Heart right ventricle (tissue), 16 donors: Measurements from ENCODE around the gene TRIM47. TPM values are rescaled to one million over a fixed set of nuclear protein-coding genes. Genes with fewer than 3 reads are reported as not detected.

Experiments
- ATAC-seq, 8 donors: fragments of 200-7000 bp; cut with Tn5 transposase; one replicate each; pipeline ENCODE4 v1.9.1; 2020; ENCODE audit warnings: mild to moderate bottlenecking in 8 of 8, moderate library complexity in 8 of 8, moderate number of reproducible peaks in 1 of 8
- DNase-seq, 2 donors: peaks; one replicate each; pipeline ENCODE4 v3.0.0-alpha.2; 2020
- H3K27ac ChIP-seq, 10 donors: fragments of 200-600 bp; sonication (generic) in 2 of 10; one replicate each; pipeline versions ENCODE4 v1.5.0 to v1.8.0; 2020 to 2022; ENCODE audit warnings: mild to moderate bottlenecking in 3 of 10
- H3K27me3 ChIP-seq, 7 donors: fragments of 200-600 bp; one replicate each; pipeline ENCODE4 v1.8.0; 2021 to 2022; ENCODE audit warnings: mild to moderate bottlenecking in 2 of 7
- H3K36me3 ChIP-seq, 9 donors: fragments of 200-600 bp; sonication (generic) in 1 of 9; one replicate each; pipeline versions ENCODE4 v1.5.0 to v1.8.0; 2020 to 2022; ENCODE audit warnings: mild to moderate bottlenecking in 2 of 9
- H3K4me1 ChIP-seq, 9 donors: fragments of 200-600 bp; sonication (generic) in 1 of 9; one replicate each; pipeline versions ENCODE4 v1.5.0 to v1.8.0; 2020 to 2022; ENCODE audit warnings: mild to moderate bottlenecking in 4 of 9
- H3K4me3 ChIP-seq, 10 donors: fragments of 200-600 bp; sonication (generic) in 2 of 10; one replicate each; pipeline versions ENCODE4 v1.5.0 to v1.8.0; 2020 to 2022; ENCODE audit warnings: mild to moderate bottlenecking in 7 of 10, moderate library complexity in 2 of 10
- H3K9me3 ChIP-seq, 11 donors: fragments of 200-600 bp in 10 of 11; sonication (generic) in 2 of 11; one replicate each; pipeline versions ENCODE4 v1.5.0 to v1.8.0; 2013 to 2022; ENCODE audit warnings: mild to moderate bottlenecking in 2 of 11, control low read depth in 1 of 11, moderate library complexity in 1 of 11
- CTCF ChIP-seq, 9 donors: fragments of 200-600 bp; sonication (generic) in 2 of 9; IDR thresholded peaks; one replicate each; pipeline versions ENCODE4 v1.5.0 to v1.8.0; 2021 to 2022; ENCODE audit warnings: antibody characterized with exemption in 9 of 9, mild to moderate bottlenecking in 5 of 9, moderate library complexity in 1 of 9
- WGBS, 2 donors: extraction: QIAGEN DNeasy Blood & Tissue Kit; methylation state at CpG; one replicate each; pipeline ENCODE4 v1.1.7; 2013; ENCODE audit warnings: inconsistent platforms in 1 of 2; 5-methylcytosine and 5-hydroxymethylcytosine counted together
- intact Hi-C, 10 donors: fragments of 100-400 bp; cut with DNase I; formaldehyde crosslinking; loops; one replicate each; pipeline versions ENCODE4 v1.11.1 to v1.14.2; 2022
- polyA plus RNA-seq, 2 donors: library from polyadenylated mRNA; stranded (reverse); fragments of 200-250 nt; gene quantifications; one replicate each; pipeline ENCODE4 v1.2.3, GENCODE V29; 2013
- total RNA-seq, 10 donors: library from RNA; stranded (reverse); fragmentation: NEBNext Ultra II Directional in 3 of 10; extraction: Animal tissue kit (Norgen Biotek cat#: 25700) in 3 of 10; gene quantifications; one replicate each; pipeline versions ENCODE4 v1.2.1 to v1.2.4, GENCODE V29; 2021 to 2023
- donor health status: Arrhythmogenic right ventricular cardiomyopathy.
- donor health status: ischemic (EF 13 %, LVEDD 7.1; RV severe dilation, severe dysfunction).
- donor health status: healthy with polysubstance abuse.
- donor health status: DM: no; HTN: yes; CAD: no.
- donor health status: DM: no; HTN: no; CAD: no.
- donor health status: ischemic (EF 25% LVEDD 6.9; RV normal size, moderate dysfunction).
- donor health status: ischemic (EF 25% LVEDD 5.7; RV mildly dilated, moderate dysfunction).
- donor health status: healthy.
- donor health status: DM: yes; HTN: yes; CAD: no.
- donor health status: Ischemic cardiomyopathy.
- donor health status: ischemic (EF 35%, LVEDD 5.7; RV mildly dilated, moderate dysfunction).
- donor health status: nonischemic (EF 11% LVEDD 7.7; RV severe dilation, severe dysfunction).
- donor health status: DM: yes; HTN: yes; CAD: no.
- donor health status: PGD.
- donor health status: ischemic (EF 29% LVEDD 5.4; RV normal size, mild dysfunction).
- donor health status: nonischemic (EF 23%, LVEDD 6.1; RV moderate dilation, normal function).

The TRIM47 gene
- total and polyA plus RNA-seq, 12 donors = 9.3 to 53.1 (median 22.5) TPM

- peaks cover 29 to 52% (median 43%) of the 10 kb centered on the region in 9 donors for H3K4me1 ChIP-seq
These were observed 618 bp downstream of the TRIM47 start for GRCh38 chr17:75877752-75878173.

GRCh38 chr17:75876938-75877751 lies 1.2 kb downstream of the TRIM47 start:
- WGBS, 2 donors = 3 to 5% methylated on average over 40 to 41 of the region's 41 CpGs
- H3K4me1 ChIP-seq = peaks cover 33 to 58% (median 49%) of the 10 kb centered on the region in 9 donors
- intact Hi-C loops = loop anchor here in 5 of 10 donors (1.0 to 10.0 kb wide), 6 partner anchors 19 to 102 kb away; partner anchors contain the start of genes UNK (in 2 of the 5) and TRIM65 (in 1 of the 5)
- peak; percentile 96 to 97 for DNase-seq
- peak overlapping the region; percentile 77 to 100 (median 96) for H3K27ac ChIP-seq
- peak; percentile 65 to 80 (median 76) for ATAC-seq
- no peaks in the 10 kb centered on the region for H3K9me3 ChIP-seq
- H3K36me3 ChIP-seq = peaks cover 0 to 30% (median 10%) of the 10 kb centered on the region in 9 donors
- H3K4me3 ChIP-seq = peak overlapping the region; percentile 58 to 87 (median 72)
- peaks cover 0 to 18% (median 0%) of the 10 kb centered on the region in 7 donors for H3K27me3 ChIP-seq
- TF ChIP-seq CTCF (IDR thresholded peaks at IDR 0.05) = peak in 4 of 9 donors; percentile 9 to 52 (median 50)

More at GRCh38 chr17:75877752-75878173, 618 bp downstream of the TRIM47 start:
- Histone ChIP-seq H3K4me3 (peak overlapping the region; percentile 58 to 87 (median 72)), H3K9me3 (no peaks in the 10 kb centered on the region), H3K27ac (peak overlapping the region; percentile 77 to 100 (median 96)), H3K36me3 (peaks cover 0 to 30% (median 10%) of the 10 kb centered on the region in 9 donors), H3K27me3 (peaks cover 0 to 18% (median 0%) of the 10 kb centered on the region in 7 donors)
- intact Hi-C loops = loop anchor here in 5 of 10 donors (1.0 to 10.0 kb wide), 8 partner anchors 19 to 103 kb away; partner anchors contain the start of genes UNK (in 2 of the 5), TRIM65 (in 1 of the 5) and WBP2 (in 1 of the 5)
- 1% methylated on average over 49 to 56 of the region's 56 CpGs for WGBS, 2 donors
- ATAC-seq (peak; percentile 21 to 75 (median 58)), DNase-seq (peak; percentile 66 to 77)
- TF ChIP-seq CTCF (IDR thresholded peaks at IDR 0.05) = peak; percentile 19 to 55 (median 44)

GRCh38 chr17:75876190-75876937 lies 2.0 kb downstream of the TRIM47 start:
- WGBS, 2 donors = 22 to 28% methylated on average over 26 of the region's 26 CpGs
- TF ChIP-seq CTCF (IDR thresholded peaks at IDR 0.05) = peak in 2 of 9 donors; percentile 19 to 24
- ATAC-seq (peak in 6 of 8 donors; percentile 0 to 12 (median 5)), DNase-seq (no peak)
- H3K36me3 ChIP-seq = peaks cover 0 to 30% (median 10%) of the 10 kb centered on the region in 9 donors
- no peaks in the 10 kb centered on the region for H3K9me3 ChIP-seq
- intact Hi-C loops = loop anchor here in 5 of 10 donors (2.0 to 10.0 kb wide), 5 partner anchors 92 to 102 kb away; partner anchors contain the start of gene UNK (in 2 of the 5)
- H3K4me3 ChIP-seq = peak overlapping the region; percentile 58 to 87 (median 72)
- H3K27ac ChIP-seq = peak overlapping the region; percentile 77 to 100 (median 96)
- H3K27me3 ChIP-seq = peaks cover 0 to 18% (median 0%) of the 10 kb centered on the region in 7 donors
- peaks cover 33 to 65% (median 55%) of the 10 kb centered on the region in 9 donors for H3K4me1 ChIP-seq
